Ishikawa (cell line): ENCODE results near the gene RIN3.

Experiments
- CEBPB ChIP-seq: IDR thresholded peaks from 2 replicates; pipeline ENCODE4 v1.6.1; 2012
- CREB1 ChIP-seq: IDR thresholded peaks from 2 replicates; pipeline ENCODE4 v1.6.1; 2012; ENCODE audit warnings: low read depth
- EGR1 ChIP-seq: IDR thresholded peaks from 2 replicates; pipeline ENCODE4 v1.6.1; 2012
- EP300 ChIP-seq: IDR thresholded peaks from 2 replicates; pipeline ENCODE4 v1.6.1; 2012; ENCODE audit warnings: borderline replicate concordance
- FOXM1 ChIP-seq: IDR thresholded peaks from 2 replicates; pipeline ENCODE4 v1.6.1; 2012; ENCODE audit warnings: low read depth, borderline replicate concordance
- MAX ChIP-seq: IDR thresholded peaks from 2 replicates; pipeline ENCODE4 v1.6.1; 2012
- NFIC ChIP-seq: IDR thresholded peaks from 2 replicates; pipeline ENCODE4 v1.6.1; 2012
- RAD21 ChIP-seq: IDR thresholded peaks from 2 replicates; pipeline ENCODE4 v1.6.1; 2012; ENCODE audit warnings: low read depth
- REST ChIP-seq: IDR thresholded peaks from 2 replicates; pipeline ENCODE4 v1.6.1; 2012; ENCODE audit warnings: low read depth, mild to moderate bottlenecking
- TAF1 ChIP-seq: IDR thresholded peaks from 2 replicates; pipeline ENCODE4 v1.6.1; 2012; ENCODE audit warnings: low read depth, mild to moderate bottlenecking
- TCF12 ChIP-seq: IDR thresholded peaks from 2 replicates; pipeline ENCODE4 v1.6.1; 2012; ENCODE audit warnings: low read depth
- TEAD4 ChIP-seq: IDR thresholded peaks from 2 replicates; pipeline ENCODE4 v1.6.1; 2012
- USF1 ChIP-seq: IDR thresholded peaks from 2 replicates; pipeline ENCODE4 v1.6.1; 2012
- YY1 ChIP-seq: IDR thresholded peaks from 2 replicates; pipeline ENCODE4 v1.6.1; 2012; ENCODE audit warnings: low read depth
- ZBTB7A ChIP-seq: IDR thresholded peaks from 2 replicates; pipeline ENCODE4 v1.6.1; 2012; ENCODE audit warnings: low read depth

The RIN3 gene

DNA sequence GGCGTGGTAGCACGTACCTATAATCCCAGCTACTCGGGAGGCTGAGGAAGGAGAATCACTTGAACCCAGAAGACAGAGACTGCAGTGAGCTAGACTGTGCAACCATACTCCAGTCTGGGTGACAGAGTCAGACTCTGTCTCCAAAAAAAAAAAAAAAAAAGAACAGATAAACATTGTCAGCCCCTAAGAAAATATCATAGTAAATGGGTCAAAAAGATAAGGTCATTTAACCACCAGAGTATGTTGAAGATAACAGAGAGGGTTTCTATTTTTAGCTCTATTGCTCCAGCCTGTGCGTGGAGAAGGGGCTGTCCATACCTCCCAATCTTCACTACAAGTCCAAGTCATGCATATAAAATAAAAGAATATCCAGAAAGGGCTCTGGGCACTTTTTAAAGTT lies 219.4 kb downstream of the RIN3 start:
- TF ChIP-seq YY1 (no peak), EGR1 (no peak), USF1 (no peak), RAD21 (no peak), CEBPB (no peak), TCF12 (no peak), CREB1 (no peak), FOXM1 (no peak), REST (no peak), TAF1 (no peak), EP300 (no peak), ZBTB7A (no peak), TEAD4 (no peak), MAX (no peak), NFIC (no peak)

DNA sequence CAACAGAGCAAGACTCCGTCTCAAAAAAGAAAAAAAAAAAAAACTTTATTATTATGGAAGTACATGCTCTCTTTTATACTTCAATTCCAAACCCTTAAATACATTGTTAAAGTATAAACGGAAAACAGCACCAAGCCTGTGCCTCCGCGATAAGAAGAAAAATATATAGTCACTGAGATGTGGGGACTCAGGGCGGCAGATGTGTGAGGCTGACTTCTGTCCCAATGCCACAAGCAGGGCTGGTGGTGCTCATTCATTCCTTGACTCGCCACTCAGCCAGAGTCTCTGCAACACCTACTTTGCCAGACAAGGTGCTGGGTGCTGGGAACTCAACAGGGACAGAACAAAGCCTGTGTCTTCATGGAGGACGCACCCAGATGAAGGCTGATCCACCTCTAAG lies 221.0 kb downstream of the RIN3 start:
- TF ChIP-seq CREB1 (no peak), TCF12 (no peak), EP300 (no peak), USF1 (no peak), CEBPB (no peak), FOXM1 (no peak), ZBTB7A (no peak), MAX (no peak), NFIC (no peak), TEAD4 (no peak), TAF1 (no peak)

GRCh38 chr14:92735344-92735743 lies 221.8 kb downstream of the RIN3 start:
- TF ChIP-seq USF1, result no peak
- no peak for TF ChIP-seq CEBPB
- no peak for TF ChIP-seq REST
- TF ChIP-seq TCF12, result no peak
- no peak for TF ChIP-seq MAX
- TF ChIP-seq ZBTB7A, result no peak
- no peak for TF ChIP-seq CREB1
- TF ChIP-seq YY1, result no peak

GRCh38 chr14:92737206-92737605 lies 223.6 kb downstream of the RIN3 start:
- no peak for TF ChIP-seq FOXM1
- TF ChIP-seq RAD21, result no peak
- no peak for TF ChIP-seq EP300
- no peak for TF ChIP-seq ZBTB7A

GRCh38 chr14:92737619-92738188 lies 224.1 kb downstream of the RIN3 start:
- no peak for TF ChIP-seq RAD21
- TF ChIP-seq TAF1, result no peak
- TF ChIP-seq YY1, result no peak
- TF ChIP-seq ZBTB7A, result no peak
- TF ChIP-seq EP300, result no peak
- TF ChIP-seq REST, result no peak
- TF ChIP-seq EGR1, result no peak
- no peak for TF ChIP-seq USF1
- no peak for TF ChIP-seq CREB1
- no peak for TF ChIP-seq CEBPB
- no peak for TF ChIP-seq FOXM1
- no peak for TF ChIP-seq TCF12
- no peak for TF ChIP-seq TEAD4
- TF ChIP-seq MAX, result no peak
- TF ChIP-seq NFIC, result no peak
